Effector CD8-positive, alpha-beta T cell (primary cell): Measurements from ENCODE around the gene GRXCR2.
"Not testable (repeated sequence)": the region's sequence is repeated elsewhere in the genome, so short reads cannot be mapped to it uniquely, and the experiment has no call there.

Source experiments
- DNase-seq: peaks from one replicate; lab custom pipeline; 2025; lab: John Stamatoyannopoulos, UW

Gene GRXCR2

GRCh38 chr5:145887217-145887616, 14.4 kb upstream of the GRXCR2 start:
- no peak for DNase-seq

GRCh38 chr5:145874765-145875164, 2.0 kb upstream of the GRXCR2 start:
- no peak for DNase-seq

- no peak for DNase-seq
These were observed 328 bp downstream of the GRXCR2 start for GRCh38 chr5:145872486-145872885.

- DNase-seq = no peak
These were observed 3.1 kb downstream of the GRXCR2 start for GRCh38 chr5:145869753-145870152.

- no peak for DNase-seq
These were observed 5.0 kb downstream of the GRXCR2 start for GRCh38 chr5:145867806-145868205.

- not testable (repeated sequence) for DNase-seq
These were observed 8.4 kb downstream of the GRXCR2 start for GRCh38 chr5:145864432-145864831.

- no peak for DNase-seq
These were observed 9.8 kb downstream of the GRXCR2 start for GRCh38 chr5:145863003-145863402.

- no peak for DNase-seq
These were observed 12.9 kb downstream of the GRXCR2 start for GRCh38 chr5:145859897-145860296.

GRCh38 chr5:145859453-145859852, 13.4 kb downstream of the GRXCR2 start:
- DNase-seq = no peak

GRCh38 chr5:145858959-145859358, 13.9 kb downstream of the GRXCR2 start:
- DNase-seq = no peak

- DNase-seq = no peak
These were observed 16.5 kb downstream of the GRXCR2 start for GRCh38 chr5:145856285-145856818.

- DNase-seq = no peak
These were observed 17.0 kb downstream of the GRXCR2 start for GRCh38 chr5:145855763-145856267.

- no peak for DNase-seq
These were observed 18.1 kb downstream of the GRXCR2 start for GRCh38 chr5:145854651-145855258.

- DNase-seq = no peak
These were observed 18.9 kb downstream of the GRXCR2 start for GRCh38 chr5:145853781-145854376.

- DNase-seq = no peak
These were observed 19.8 kb downstream of the GRXCR2 start for GRCh38 chr5:145852990-145853389.

- DNase-seq = no peak
These were observed 24.0 kb downstream of the GRXCR2 start for GRCh38 chr5:145848854-145849253.

GRCh38 chr5:145847499-145848497, 25.0 kb downstream of the GRXCR2 start:
- no peak for DNase-seq

GRCh38 chr5:145846081-145846480, 26.7 kb downstream of the GRXCR2 start:
- no peak for DNase-seq

- no peak for DNase-seq
These were observed 31.5 kb downstream of the GRXCR2 start for GRCh38 chr5:145841299-145841698.

- no peak for DNase-seq
These were observed 32.2 kb downstream of the GRXCR2 start for GRCh38 chr5:145840458-145841132.

GRCh38 chr5:145838276-145838675, 34.5 kb downstream of the GRXCR2 start:
- DNase-seq = no peak

- not testable (repeated sequence) for DNase-seq
These were observed 36.6 kb downstream of the GRXCR2 start for GRCh38 chr5:145836241-145836640.
